PC-3 (cell line): ENCODE data around the gene QPRT.
"Not testable (repeated sequence)": the region's sequence is repeated elsewhere in the genome, so short reads cannot be mapped to it uniquely, and the experiment has no call there.

Experiments used
- EZH2 ChIP-seq: fragments of 300-600 bp; sonication (generic); IDR thresholded peaks from one replicate; pipeline ENCODE4 v1.6.1; 2017; ENCODE audit warnings: antibody characterized with exemption, mild to moderate bottlenecking, low read length; ENCODE audit not compliant: unreplicated experiment
- EZH2phosphoT487 ChIP-seq: fragments of 300-600 bp; sonication (generic); IDR thresholded peaks from 2 replicates; pipeline ENCODE4 v1.6.1; 2018; ENCODE audit warnings: mild to moderate bottlenecking, antibody characterized with exemption, low read length, borderline replicate concordance
- TF ChIP-seq, protein P1 (sequence below): fragments of 300-600 bp; sonication (generic); conservative IDR thresholded peaks from 2 replicates; pipeline ENCODE4 v1.5.1; 2017; ENCODE audit warnings: antibody characterized with exemption, low read depth, mild to moderate bottlenecking, low read length

DNA sequence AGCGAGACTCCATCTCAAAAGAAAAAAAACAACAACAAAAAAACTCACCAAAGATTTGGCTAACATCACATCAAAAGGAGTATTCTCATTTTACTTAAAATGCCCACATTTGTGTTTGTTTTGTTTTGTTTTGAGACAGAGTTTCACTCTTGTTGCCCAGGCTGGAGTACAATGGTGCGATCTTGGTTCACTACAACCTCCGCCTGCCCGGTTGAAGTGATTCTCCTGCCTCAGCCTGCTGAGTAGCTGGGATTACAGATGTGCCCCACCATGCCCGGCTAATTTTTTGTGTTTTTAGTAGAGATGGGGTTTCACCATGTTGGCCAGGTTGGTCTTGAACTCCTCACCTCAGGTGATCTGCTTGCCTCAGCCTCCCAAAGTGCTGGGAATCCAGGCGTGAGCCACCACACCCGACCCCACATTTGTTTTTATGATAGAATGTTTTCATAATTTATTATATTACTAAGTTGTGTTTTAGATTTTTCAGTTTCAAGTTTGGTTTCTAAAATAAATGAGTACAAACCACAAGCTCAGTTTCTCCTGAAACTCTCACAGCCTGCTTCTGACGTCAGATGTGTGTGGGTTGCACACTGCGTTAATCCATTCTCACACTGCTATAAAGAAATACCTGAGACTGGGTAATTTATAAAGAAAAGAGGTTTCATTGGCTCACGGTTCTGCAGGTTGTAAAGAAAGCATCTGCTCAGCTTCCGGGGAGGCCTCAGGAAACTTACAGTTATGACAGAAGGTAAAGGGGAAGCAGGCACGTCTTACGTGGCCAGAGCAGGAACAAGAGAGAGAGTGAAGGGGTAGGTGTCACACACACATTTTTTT, 53.0 kb downstream of the QPRT start:
- TF ChIP-seq, protein P1, sequence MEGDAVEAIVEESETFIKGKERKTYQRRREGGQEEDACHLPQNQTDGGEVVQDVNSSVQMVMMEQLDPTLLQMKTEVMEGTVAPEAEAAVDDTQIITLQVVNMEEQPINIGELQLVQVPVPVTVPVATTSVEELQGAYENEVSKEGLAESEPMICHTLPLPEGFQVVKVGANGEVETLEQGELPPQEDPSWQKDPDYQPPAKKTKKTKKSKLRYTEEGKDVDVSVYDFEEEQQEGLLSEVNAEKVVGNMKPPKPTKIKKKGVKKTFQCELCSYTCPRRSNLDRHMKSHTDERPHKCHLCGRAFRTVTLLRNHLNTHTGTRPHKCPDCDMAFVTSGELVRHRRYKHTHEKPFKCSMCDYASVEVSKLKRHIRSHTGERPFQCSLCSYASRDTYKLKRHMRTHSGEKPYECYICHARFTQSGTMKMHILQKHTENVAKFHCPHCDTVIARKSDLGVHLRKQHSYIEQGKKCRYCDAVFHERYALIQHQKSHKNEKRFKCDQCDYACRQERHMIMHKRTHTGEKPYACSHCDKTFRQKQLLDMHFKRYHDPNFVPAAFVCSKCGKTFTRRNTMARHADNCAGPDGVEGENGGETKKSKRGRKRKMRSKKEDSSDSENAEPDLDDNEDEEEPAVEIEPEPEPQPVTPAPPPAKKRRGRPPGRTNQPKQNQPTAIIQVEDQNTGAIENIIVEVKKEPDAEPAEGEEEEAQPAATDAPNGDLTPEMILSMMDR = not testable (repeated sequence)
- TF ChIP-seq EZH2, EZH2phosphoT487: not testable (repeated sequence)
